ENCODE data around the gene FRMD7.

Gene FRMD7

GRCh38 chrX:132037479-132037993 lies 90.3 kb downstream of the FRMD7 start:
- no peak for DNase-seq
- intact Hi-C loops (cut with DNase I), result no loop called here

- no peak for DNase-seq
- intact Hi-C loops (cut with DNase I), result no loop called here
Observed at GRCh38 chrX:132034648-132035047, 93.2 kb downstream of the FRMD7 start.

- no peak for DNase-seq
- intact Hi-C loops (cut with DNase I), result no loop called here
Observed at GRCh38 chrX:132033166-132033565, 94.7 kb downstream of the FRMD7 start.

GRCh38 chrX:132031867-132032266 lies 96.0 kb downstream of the FRMD7 start:
- DNase-seq, result no peak
- intact Hi-C loops (cut with DNase I), result no loop called here

GRCh38 chrX:132030264-132030663 lies 97.6 kb downstream of the FRMD7 start:
- DNase-seq, result no peak
- intact Hi-C loops (cut with DNase I), result no loop called here
